Sciatic nerve (tissue), 2 donors: ENCODE data around the gene SCAMP2. TPM values are rescaled to one million over a fixed set of nuclear protein-coding genes. Genes with fewer than 3 reads are reported as not detected.
"Not testable (repeated sequence)": the region's sequence is repeated elsewhere in the genome, so short reads cannot be mapped to it uniquely, and the experiment has no call there.

Experiments
- ATAC-seq: fragments of 200-7000 bp; cut with Tn5 transposase; one replicate; pipeline ENCODE4 v1.9.1; 2020; ENCODE audit warnings: mild to moderate bottlenecking, moderate library complexity
- DNase-seq: peaks from one replicate; pipeline ENCODE4 v3.0.0-alpha.2; 2020; ENCODE audit warnings: low spot score
- intact Hi-C: fragments of 100-400 bp; cut with DNase I; formaldehyde crosslinking; loops from one replicate; pipeline ENCODE4 v1.14.2; 2022
- total RNA-seq: library from RNA; stranded (reverse); fragmentation: NEBNext Ultra II Directional; extraction: Animal tissue kit (Norgen Biotek cat#: 25700); gene quantifications from one replicate; pipeline ENCODE4 v1.2.1, GENCODE V29; 2021
- donor health status: DM: no; HTN: no; CAD: no.
- donor health status: DM: no; HTN: no; CAD: no.

Gene SCAMP2, protein sequence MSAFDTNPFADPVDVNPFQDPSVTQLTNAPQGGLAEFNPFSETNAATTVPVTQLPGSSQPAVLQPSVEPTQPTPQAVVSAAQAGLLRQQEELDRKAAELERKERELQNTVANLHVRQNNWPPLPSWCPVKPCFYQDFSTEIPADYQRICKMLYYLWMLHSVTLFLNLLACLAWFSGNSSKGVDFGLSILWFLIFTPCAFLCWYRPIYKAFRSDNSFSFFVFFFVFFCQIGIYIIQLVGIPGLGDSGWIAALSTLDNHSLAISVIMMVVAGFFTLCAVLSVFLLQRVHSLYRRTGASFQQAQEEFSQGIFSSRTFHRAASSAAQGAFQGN
- 68.2 TPM for total RNA-seq

DNA sequence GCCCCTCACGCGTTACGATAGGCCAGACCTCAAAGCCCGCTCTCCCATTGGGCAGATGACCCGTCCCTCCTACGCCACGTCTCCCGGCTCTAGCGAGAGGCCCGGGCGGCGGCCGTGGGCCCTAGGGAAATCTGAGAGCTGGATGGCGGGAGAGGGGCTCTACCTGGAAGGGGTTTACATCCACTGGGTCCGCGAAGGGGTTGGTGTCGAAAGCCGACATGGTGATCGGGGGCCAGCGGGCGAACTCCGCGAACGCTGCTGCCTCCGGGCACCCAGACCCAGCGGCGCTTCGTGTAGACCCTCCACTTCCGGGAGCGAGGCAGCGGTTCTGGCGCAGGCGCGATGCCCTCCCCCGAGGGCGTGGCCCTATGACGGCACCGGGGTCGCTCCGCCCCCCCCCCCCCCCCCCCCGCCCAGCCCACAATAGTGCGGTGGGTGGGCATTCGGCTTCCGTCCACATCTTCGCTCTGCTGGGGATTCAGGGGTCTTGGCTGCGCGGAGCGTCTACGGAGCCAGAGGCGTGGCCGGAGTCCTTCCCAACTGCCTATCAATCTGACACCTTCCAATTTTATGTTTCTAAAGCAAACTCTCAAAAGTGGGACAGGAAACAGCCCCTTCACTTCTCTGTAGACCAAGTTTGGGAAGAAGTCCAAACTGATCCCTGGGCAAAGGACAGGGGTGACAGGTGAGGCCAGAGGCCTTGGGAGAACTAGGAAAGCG lies at the start of gene SCAMP2:
SCAMP2 (minus strand) TSS at position 330 of the 720 bp plus-strand sequence; CDS start at position 220, 110 bp downstream.
- peak; percentile 94 for DNase-seq
- intact Hi-C loops: no loop called here
- ATAC-seq: peak; percentile 97

DNA sequence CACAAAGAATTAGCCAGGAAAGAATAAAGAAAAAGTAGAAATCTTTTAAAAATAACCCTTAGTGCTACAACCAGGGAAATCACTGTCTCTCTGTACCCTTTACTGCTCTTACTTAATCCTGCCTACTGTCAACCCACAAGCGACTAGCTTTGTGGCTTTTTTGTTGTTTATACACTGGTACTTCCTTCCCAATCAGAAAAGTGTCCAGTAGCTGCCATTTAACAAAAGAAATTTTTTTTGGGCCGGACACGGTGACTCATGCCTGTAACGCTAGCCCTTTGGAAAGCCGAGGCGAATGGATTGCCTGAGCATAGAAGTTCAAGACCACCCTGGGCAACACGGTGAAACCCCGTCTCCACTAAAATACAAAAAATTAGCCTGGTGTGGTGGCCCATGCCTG lies 47.3 kb upstream of the SCAMP2 start:
- DNase-seq (no peak), ATAC-seq (no peak)
- intact Hi-C loops: no loop called here

DNA sequence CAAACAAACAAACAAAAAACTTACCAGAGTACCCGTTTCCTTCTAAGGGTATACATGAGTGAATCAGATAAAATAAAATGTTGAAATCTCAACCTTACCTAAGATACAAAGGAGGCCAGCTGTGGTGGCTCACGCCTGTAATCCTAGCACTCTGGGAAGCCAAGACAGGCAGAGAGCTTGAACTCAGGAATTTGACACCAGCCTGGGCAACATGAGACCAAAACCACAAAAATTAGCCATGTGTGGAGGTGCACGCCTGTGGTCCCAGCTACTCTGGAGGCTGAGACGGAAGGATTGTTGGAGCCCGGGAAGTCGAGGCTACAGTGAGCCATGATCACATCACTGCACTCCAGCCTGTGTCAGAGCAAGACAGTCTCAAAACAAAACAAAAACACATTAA lies 44.5 kb upstream of the SCAMP2 start:
- DNase-seq: no peak
- intact Hi-C loops: no loop called here
- ATAC-seq: no peak

DNA sequence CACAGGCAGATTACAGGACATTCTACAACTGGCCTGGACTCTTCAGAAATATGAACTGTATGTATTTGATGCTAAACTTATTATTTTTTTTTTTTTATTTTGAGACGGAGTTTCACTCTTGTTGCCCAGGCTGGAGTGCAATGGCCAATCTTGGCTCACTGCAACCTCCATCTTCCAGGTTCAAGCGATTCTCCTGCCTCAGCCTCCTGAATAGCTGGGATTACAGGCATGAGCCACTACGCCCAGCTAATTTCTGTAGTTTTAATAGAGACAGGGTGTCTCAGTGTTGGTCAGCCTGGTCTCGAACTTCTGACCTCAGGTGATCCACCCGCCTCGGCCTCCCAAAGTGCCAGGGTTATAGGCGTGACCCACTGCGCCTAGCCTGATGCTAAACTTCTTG lies 40.6 kb upstream of the SCAMP2 start:
- intact Hi-C loops, ATAC-seq: not testable (repeated sequence)
- peak; percentile 34 for DNase-seq

DNA sequence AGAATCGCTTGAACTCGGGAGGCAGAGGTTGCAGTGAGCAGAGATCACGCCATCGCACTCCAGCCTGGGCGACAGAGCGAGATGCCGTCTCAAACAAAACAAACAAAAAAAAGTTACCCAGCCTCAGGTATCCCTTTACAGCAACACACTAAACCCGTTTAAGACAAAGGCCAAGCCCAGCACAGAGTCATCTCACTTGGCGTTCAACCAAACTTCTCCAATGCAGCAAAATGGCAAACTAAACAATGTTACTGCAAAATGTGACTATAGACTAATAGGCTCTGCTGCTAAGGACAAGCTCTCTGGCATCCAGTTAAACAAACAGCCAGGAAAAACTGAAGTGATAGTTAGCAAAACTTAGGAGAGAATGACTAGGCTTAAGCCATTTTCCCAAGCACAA lies 39.9 kb upstream of the SCAMP2 start:
- DNase-seq (peak; percentile 17), ATAC-seq (no peak)
- intact Hi-C loops: no loop called here

DNA sequence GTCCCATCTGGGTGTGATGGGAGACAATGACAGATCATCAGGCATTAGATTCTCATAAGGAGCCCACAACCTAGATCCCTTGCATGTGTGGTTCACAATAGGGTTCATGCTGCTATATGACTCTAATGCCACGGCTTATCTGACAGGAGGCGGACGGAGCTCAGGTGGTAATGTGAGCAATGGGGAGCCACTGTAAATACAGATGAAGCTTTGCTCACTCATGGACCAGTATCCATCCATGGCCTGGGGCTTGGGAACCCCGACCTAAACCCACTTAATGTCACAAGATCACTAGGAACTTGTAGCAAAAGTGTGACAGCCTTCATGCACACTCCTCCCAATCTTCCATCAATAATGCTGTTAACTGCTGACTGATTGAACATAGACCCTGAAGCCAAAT lies 35.5 kb upstream of the SCAMP2 start:
- intact Hi-C loops: loop anchor here (10.0 kb wide), 1 partner anchor 134 kb away; no protein-coding TSS in a partner anchor

DNA sequence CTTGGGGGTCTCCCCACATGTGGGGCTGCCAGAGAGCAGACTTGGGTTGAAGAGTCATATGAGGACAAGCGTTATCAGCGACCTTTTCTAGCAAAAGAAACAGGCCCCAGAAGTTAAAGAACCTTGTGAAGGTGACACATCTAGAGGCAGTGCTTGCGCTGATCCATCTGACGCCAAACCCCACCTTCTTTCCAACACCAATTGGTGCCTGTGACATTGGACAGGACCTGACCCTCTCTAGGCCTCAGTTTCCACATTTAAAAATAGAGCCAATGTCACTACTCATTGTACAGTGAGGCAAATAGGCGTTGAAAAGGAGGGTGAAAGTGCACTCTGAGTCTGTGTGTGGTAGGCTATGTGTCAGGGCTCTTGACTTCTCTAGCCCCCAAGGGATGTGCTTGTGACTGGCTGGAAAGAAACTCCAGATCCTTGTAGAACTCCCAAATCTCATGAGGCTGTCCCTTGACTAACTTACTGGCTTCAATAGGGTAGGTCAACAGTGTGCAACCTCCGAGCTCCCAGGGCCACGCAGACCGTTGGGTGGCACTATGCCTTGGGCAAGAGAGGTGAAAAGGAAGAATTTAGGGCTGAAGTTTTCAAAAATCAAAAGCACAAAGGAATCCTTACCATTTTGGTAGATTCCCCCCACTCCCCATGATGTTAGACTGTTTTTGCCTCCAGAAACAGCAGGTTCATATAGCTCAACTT lies 34.2 kb upstream of the SCAMP2 start:
- DNase-seq: no peak
- intact Hi-C loops: loop anchor here (10.0 kb wide), 1 partner anchor 133 kb away; no protein-coding TSS in a partner anchor
- peak; percentile 39 for ATAC-seq

More for the DNA sequence above, 35.5 kb upstream of the SCAMP2 start:
- DNase-seq (no peak), ATAC-seq (no peak)

DNA sequence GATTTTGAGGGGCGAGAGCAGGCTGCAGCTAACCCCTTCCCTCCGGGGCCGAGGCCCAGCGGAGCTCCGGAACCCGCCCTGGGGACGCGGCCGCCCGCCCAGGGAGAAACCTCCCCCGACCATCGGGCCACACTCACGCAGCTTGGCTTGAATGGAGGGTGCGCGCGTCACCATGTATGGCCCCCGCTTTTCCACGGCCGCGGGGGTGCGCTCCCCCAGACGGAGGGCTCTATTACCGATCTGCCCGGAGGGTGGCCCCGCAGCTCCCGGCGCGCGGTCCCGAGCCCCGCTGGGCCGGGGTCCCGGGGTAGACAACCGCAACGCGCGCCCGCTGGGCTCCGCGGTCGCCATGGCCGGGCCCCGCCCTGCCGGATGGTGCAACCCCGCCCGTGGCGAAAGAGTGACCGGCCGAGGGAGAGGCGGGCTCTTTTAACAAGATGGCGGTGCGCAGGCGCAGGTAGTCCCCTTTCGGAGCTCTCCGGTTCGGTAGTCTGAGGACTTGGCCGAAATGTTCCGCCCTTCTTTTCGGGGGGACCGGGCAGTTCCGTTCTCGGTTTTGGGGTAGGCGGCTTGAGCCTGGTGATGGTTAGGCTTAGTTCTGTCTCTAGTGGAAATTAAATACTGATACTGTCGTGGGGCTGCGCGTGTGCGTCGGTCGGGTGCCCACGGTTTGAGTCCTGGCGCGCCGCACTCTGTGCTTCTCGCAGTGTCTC lies 33.4 kb upstream of the SCAMP2 start, which contains the start of gene FAM219B:
FAM219B (minus strand) TSS at position 402 of the 713 bp plus-strand sequence; CDS start at position 351, 51 bp downstream.
- DNase-seq: peak; percentile 96
- ATAC-seq: peak; percentile 98
- intact Hi-C loops: loop anchor here (10.0 kb wide), 1 partner anchor 132 kb away; no protein-coding TSS in a partner anchor

DNA sequence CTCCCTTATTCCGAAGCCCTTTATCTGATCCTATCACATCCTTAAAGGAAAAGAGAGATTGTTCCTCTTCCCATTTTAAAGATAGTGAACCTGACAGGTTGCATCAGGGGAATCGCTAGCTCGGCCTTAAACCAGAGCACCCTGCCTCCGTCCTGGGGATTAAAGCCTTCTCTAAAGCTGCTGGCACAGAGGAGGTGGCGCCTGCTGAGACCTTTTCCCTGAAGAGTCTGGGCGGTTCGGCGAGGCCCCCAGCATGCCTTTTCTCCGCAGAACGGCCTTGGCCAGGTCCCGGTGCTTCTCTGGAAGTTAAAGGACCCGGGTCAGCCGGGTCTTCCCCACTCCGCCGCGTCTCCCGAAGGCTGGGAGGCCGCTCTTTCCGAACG lies 32.9 kb upstream of the SCAMP2 start:
- intact Hi-C loops: loop anchor here (10.0 kb wide), 1 partner anchor 131 kb away; no protein-coding TSS in a partner anchor
- peak; percentile 28 for ATAC-seq
- DNase-seq: peak; percentile 65

DNA sequence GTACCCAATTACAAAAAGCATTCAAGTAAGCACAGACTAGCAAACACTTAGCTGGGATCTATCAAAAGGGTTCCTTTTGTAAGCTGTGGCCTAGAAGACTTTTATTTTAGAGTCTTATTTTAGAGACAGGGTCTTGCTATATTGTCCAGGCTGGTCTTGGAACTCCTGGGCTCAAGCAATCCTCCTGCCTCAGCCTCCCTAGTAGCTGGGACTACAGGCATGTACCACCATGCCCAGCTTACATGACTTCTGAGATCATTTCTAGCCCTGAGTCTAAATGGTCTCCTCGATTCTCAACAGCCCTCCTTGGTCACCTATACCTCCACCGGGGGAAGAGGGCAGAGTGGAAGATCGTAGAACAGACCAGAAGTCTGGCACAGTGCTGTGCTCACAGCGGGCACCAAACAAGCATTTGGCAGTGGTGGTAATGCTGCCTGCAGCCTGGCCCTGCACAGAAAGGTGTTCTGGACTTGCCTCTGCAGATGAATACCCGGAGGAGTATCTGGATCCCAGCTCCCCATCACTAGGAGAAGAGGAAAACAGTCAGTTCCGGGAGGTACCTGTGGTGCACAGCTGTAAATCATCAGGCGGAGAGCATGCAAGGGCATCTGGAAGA lies 31.1 kb upstream of the SCAMP2 start:
- DNase-seq: no peak
- ATAC-seq: no peak
- intact Hi-C loops: loop anchor here (10.0 kb wide), 1 partner anchor 129 kb away; no protein-coding TSS in a partner anchor

DNA sequence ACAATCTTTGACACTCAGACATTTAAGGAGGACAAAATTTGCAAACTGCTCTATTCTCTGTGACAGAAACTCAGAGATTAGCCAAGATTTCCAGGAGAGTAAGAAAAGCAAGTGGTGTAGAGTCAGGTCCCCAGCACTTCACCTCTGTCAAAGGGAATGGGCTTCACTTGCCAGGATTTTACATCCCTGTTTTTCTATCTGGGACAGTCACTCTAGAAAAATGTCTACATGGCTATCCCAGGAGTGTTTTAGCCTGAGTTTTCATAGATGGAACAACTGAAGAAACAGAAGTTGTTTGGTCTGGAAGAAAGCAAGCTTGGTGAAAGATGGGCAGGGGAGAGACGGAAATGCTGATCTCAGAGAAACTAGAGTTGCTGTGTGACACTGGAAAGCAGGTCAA lies 30.5 kb upstream of the SCAMP2 start:
- no peak for DNase-seq
- intact Hi-C loops: loop anchor here (10.0 kb wide), 1 partner anchor 129 kb away; no protein-coding TSS in a partner anchor
- ATAC-seq: no peak

DNA sequence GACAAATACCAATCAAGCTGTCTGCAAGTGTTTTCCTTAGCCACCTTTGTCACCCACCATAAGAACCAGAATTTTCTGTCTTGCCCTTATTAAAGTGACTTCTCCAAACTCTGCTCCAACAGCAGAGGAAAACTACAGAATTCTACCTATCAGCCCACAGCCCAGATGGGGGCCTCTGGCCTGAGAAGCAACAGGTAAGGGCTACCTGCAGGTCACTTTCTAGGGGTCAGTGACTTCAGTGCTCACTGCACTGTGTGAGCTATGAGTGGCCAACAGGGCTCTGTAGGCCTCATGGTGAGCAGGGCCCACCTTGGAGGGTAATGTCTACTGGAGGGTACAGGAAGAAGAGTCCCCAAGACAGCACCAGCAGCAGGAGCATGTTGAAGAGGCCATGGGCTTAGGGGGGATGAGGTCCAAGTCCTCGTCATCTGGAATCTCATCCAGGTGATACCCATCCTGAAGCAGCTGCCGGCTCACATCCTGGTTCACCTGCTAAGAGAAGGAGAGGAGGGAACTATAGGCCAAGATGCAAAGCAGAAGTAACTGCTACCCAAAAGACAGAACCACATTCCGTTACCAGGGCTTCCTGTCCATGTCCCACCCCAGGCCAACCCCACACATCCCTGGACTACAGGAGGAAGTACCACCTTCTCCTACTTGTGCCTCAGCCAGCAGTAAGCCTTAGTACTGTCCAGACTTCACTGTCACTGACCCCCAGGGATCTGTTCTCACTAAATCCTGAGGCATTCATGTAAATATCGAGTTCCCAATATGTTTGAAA lies 29.3 kb upstream of the SCAMP2 start:
- intact Hi-C loops: loop anchor here (10.0 kb wide), 1 partner anchor 128 kb away; no protein-coding TSS in a partner anchor
- no peak for DNase-seq
- no peak for ATAC-seq

DNA sequence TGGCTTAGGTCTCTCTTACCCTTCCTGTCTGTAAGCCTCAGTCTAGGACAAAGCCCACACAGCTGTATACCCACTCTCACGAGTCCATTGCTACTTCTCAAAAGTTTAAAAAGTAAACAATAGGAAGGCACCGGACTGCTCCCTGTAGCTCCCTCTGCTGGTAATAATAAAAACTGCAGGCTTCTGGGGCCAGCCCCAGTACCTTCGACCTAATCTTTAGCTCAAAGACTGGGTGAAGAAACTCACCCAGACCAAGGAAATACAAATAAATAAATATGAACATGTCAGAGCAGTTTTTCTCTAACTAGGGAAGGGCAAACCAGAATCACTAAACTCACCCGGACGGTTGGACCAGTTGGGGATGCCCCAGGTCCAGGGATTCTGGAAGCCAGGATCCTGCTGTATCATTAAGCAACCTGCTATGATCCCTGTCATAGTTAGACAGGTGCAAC lies 28.5 kb upstream of the SCAMP2 start:
- intact Hi-C loops: loop anchor here (10.0 kb wide), 1 partner anchor 127 kb away; no protein-coding TSS in a partner anchor
- peak; percentile 54 for ATAC-seq
- DNase-seq: peak; percentile 70

DNA sequence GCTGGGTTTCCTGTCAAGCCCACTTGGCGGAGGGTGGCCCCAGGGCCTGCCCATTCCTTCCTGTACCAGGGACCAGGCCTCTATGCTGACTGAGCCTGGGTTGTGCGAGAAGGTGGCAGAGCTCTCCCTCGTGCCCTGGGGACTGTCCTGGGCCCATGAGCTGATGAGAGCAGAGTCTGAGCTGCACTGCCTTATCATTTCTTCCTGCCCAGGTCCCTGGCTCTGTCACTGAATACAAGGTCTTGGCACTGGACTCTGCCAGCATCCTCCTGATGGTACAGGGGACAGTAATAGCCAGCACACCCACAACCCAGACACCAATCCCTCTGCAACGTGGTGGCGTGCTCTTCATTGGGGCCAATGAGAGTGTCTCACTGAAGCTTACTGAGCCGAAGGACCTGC lies 24.1 kb upstream of the SCAMP2 start:
- no peak for DNase-seq
- intact Hi-C loops: loop anchor here (10.0 kb wide), 1 partner anchor 62 kb away; no protein-coding TSS in a partner anchor
- no peak for ATAC-seq

DNA sequence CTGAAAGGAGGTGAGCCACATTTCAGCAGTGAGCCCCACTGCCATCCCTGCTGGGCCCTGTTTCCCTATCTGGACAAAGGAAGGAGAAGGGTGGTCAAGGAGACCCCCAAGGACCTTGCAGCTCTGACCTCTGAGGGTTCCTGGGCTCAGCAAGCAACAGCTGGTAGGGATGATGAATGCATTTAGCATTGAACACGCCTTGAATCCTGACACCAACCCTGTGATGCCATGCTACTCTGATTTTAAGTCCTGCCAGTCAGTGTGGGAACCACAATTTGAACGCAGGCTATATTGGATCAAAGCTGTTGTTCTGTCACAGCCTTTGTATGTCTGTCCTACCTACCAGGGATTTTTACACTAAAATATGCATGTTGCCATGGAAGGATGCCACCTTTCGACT lies 23.2 kb upstream of the SCAMP2 start:
- intact Hi-C loops: loop anchor here (10.0 kb wide), 1 partner anchor 62 kb away; no protein-coding TSS in a partner anchor
- ATAC-seq: no peak
- DNase-seq: no peak

DNA sequence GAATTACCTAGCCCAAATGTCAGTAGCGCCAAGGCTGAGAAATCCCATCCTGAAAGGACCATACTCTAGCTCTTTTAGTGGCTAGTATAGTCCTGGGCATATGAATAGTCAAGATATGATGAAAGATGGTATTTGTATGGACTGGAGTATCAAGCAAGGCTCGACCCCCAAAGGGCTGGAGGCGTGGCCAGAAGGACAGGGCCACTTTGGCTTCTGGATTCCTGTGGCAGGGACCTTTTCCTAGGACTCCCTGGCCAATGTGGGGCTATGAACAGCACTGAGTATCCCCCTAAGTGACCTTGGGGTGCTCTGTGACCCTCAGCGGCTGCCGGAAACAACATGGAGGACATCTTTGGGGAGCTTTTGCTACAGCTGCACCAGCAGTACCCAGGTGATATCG lies 22.7 kb upstream of the SCAMP2 start:
- intact Hi-C loops: loop anchor here (10.0 kb wide), 1 partner anchor 61 kb away; no protein-coding TSS in a partner anchor
- no peak for ATAC-seq
- no peak for DNase-seq

DNA sequence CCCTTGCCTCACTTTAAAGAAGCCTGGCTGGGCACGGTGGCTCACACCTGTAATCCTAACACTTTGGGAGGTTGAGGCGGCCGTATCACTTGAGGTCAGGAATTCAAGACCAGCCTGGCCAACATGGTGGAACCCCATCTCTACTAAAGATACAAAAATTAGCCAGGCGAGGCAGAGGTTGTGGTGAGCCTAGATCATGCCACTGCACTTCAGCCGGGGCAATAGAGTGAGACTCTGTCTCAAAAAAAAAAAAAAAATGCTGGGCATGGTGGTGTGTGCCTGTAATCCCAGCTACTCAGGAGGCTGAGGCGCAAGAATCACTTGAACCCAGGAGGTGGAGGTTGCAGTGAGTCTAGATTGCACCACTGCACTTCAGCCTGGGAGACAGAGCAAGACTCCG lies 21.2 kb upstream of the SCAMP2 start:
- ATAC-seq, DNase-seq: not testable (repeated sequence)
- intact Hi-C loops: loop anchor here (10.0 kb wide), 1 partner anchor 60 kb away; no protein-coding TSS in a partner anchor
